Gastroesophageal sphincter (tissue), 4 donors: Measurements from ENCODE around the gene MEIS3. TPM values are rescaled to one million over a fixed set of nuclear protein-coding genes. Genes with fewer than 3 reads are reported as not detected.

ENCODE experiments used
- ATAC-seq: fragments of 150-250 bp; one replicate; pipeline ENCODE4 v1.9.1; 2016; ENCODE audit warnings: mild to moderate bottlenecking, moderate library complexity
- H3K27ac ChIP-seq, 4 donors: fragments of 200-600 bp; sonication (generic) in 3 of 4; 1 replicate in 3 of 4; 2 replicates in 1 of 4; pipeline ENCODE4 v1.5.1; 2016 to 2019
- H3K27me3 ChIP-seq: fragments of 200-600 bp; sonication (generic); one replicate; pipeline ENCODE4 v1.5.1; 2019
- H3K36me3 ChIP-seq, 2 donors: fragments of 200-600 bp; sonication (generic); one replicate each; pipeline ENCODE4 v1.5.1; 2019; ENCODE audit warnings: control low read depth in 1 of 2
- H3K4me1 ChIP-seq, 3 donors: fragments of 200-600 bp; sonication (generic); 1 replicate in 2 of 3; 2 replicates in 1 of 3; pipeline ENCODE4 v1.5.1; 2016 to 2019; ENCODE audit warnings: control low read depth in 2 of 3
- H3K4me3 ChIP-seq, 2 donors: fragments of 200-600 bp; sonication (generic); one replicate each; pipeline ENCODE4 v1.5.1; 2019; ENCODE audit warnings: mild to moderate bottlenecking in 1 of 2, moderate library complexity in 1 of 2
- H3K9me3 ChIP-seq, 3 donors: fragments of 200-600 bp; sonication (generic); one replicate each; pipeline ENCODE4 v1.5.1; 2017 to 2019; ENCODE audit warnings: control low read depth in 2 of 3
- EP300 ChIP-seq: sonication (generic); formaldehyde crosslinking; IDR thresholded peaks from one replicate; pipeline ENCODE4 v1.6.1; 2017; ENCODE audit warnings: antibody characterized with exemption, mild to moderate bottlenecking
- POLR2A ChIP-seq, 2 donors: fragments of 450-650 bp; IDR thresholded peaks; one replicate each; pipeline ENCODE4 v1.6.1; 2017; ENCODE audit warnings: antibody characterized with exemption in 2 of 2, mild to moderate bottlenecking in 2 of 2, moderate library complexity in 1 of 2
- POLR2AphosphoS5 ChIP-seq: sonication (generic); formaldehyde crosslinking; IDR thresholded peaks from one replicate; pipeline ENCODE4 v1.6.1; 2017; ENCODE audit warnings: antibody characterized with exemption
- WGBS, 2 donors: methylation state at CpG; one replicate each; pipeline ENCODE4 v1.1.5; 2018; ENCODE audit warnings: low coverage in 1 of 2; 5-methylcytosine and 5-hydroxymethylcytosine counted together
- total RNA-seq, 4 donors: library from RNA; depleted of rRNA; stranded (reverse); fragments of >200 nt; gene quantifications; one replicate each; pipeline ENCODE4 v1.1.0, GENCODE V29; 2016
- TF ChIP-seq, protein P1 (sequence below), 4 experiments: fragments of 200-600 bp in 2 of 4; fragments of 450-650 bp in 2 of 4; sonication (generic) in 1 of 4; IDR thresholded peaks; one replicate each; pipeline ENCODE4 v1.5.1; 2017 to 2019; ENCODE audit warnings: antibody characterized with exemption in 4 of 4, mild to moderate bottlenecking in 2 of 4, moderate library complexity in 2 of 4

Gene MEIS3
- total RNA-seq, 4 donors from 2014 or later = 23.5 to 37.2 (median 30.3) TPM

DNA sequence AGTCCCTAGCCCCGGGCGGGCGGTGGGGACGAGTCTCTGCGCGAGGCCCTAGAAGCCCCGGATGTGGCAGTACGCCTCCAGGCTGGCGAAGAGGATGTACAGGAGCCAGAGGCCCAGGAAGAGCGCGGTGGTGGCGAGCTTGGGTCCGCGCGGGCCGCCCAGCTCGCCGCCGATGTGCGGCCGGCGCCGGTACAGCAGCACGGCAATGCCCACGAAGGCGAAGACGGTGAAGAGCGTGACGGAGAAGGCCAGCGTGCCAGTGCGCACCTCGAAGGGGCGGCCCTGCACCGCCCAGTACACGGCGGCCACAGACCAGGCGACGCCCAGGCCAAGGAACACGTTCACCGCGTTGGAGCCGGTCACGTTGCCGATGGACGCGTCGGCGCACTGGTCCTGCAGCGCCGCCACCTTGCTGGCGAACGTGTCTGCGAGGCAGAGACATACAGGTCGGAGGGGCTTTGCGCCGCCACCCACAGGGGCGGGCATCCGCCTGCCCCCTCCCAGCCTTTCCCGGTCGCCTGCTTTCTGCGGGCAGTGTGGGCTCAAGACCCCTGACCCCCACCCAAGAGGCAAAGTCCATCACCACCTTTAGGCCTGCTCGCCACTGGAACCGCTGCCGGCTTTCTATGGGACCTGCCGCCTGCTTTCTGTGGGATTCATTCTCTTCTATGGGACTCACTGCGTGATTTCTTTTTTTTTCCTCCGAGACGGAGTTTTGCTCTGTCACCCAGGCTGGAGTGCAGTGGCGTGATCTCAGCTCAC is 10.9 kb upstream of the MEIS3 start:
- Histone ChIP-seq H3K27me3 (peaks cover 66% of the 10 kb centered on the region), H3K9me3 (no peaks in the 10 kb centered on the region), H3K4me3 (peak overlapping the region in 1 of 2 donors; percentile 12), H3K36me3 (no peaks in the 10 kb centered on the region), H3K27ac (no peak overlapping the region), H3K4me1 (peaks cover 0 to 42% (median 21%) of the 10 kb centered on the region in 3 donors)
- 5 to 24% methylated on average over 4 to 9 of the region's 69 CpGs for WGBS, 2 donors
- TF ChIP-seq EP300 = no peak
- TF ChIP-seq, protein P1, sequence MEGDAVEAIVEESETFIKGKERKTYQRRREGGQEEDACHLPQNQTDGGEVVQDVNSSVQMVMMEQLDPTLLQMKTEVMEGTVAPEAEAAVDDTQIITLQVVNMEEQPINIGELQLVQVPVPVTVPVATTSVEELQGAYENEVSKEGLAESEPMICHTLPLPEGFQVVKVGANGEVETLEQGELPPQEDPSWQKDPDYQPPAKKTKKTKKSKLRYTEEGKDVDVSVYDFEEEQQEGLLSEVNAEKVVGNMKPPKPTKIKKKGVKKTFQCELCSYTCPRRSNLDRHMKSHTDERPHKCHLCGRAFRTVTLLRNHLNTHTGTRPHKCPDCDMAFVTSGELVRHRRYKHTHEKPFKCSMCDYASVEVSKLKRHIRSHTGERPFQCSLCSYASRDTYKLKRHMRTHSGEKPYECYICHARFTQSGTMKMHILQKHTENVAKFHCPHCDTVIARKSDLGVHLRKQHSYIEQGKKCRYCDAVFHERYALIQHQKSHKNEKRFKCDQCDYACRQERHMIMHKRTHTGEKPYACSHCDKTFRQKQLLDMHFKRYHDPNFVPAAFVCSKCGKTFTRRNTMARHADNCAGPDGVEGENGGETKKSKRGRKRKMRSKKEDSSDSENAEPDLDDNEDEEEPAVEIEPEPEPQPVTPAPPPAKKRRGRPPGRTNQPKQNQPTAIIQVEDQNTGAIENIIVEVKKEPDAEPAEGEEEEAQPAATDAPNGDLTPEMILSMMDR (IDR thresholded peaks at IDR 0.05) = peak in 3 of 4 experiments; percentile 37 to 47 (median 44)
- peak; percentile 15 for ATAC-seq

DNA sequence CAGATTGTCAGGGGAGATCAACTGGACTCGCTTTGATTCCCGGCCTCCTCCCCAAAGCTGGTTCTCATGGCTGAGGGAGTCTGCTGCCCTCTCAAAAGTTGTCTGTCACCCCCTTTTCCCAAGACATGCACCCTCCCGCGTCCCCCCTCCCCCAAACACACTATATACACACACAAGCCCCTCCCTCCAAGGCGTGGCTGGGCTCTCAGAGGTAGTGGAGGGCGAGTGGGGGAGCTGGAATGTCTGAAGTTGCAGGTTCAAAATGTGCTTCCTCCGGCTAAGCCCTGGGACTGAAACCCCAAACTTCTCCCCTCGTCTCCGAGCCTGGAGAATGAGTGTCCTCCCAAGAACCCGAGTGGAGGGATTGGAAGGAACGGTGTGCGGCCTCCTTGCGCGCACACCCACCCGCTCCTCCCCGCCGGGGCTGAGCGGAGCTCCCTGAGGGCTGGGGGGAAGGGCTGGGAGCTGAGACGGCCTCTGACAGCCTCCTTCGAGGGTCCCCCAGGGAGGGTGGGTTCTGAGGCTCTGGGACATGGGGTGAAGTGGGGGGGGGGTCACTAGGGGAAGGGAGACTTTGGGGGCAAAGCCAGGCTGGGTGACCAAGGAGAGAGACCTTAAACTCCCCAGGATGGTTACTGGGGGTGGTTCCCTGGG is 9.9 kb upstream of the MEIS3 start:
- H3K4me1 ChIP-seq = peaks cover 0 to 42% (median 21%) of the 10 kb centered on the region in 3 donors
- no peak for ATAC-seq
- H3K27ac ChIP-seq = no peak overlapping the region
- no peaks in the 10 kb centered on the region for H3K9me3 ChIP-seq
- H3K27me3 ChIP-seq = peaks cover 66% of the 10 kb centered on the region
- WGBS, 2 donors = no CpG with 5 or more reads among the region's 20 CpGs
- H3K4me3 ChIP-seq = no peak overlapping the region
- no peaks in the 10 kb centered on the region for H3K36me3 ChIP-seq
- TF ChIP-seq POLR2A (IDR thresholded peaks at IDR 0.05) (no peak), POLR2AphosphoS5 (no peak), EP300 (no peak)
- TF ChIP-seq, protein P1 (IDR thresholded peaks at IDR 0.05) = no peak

DNA sequence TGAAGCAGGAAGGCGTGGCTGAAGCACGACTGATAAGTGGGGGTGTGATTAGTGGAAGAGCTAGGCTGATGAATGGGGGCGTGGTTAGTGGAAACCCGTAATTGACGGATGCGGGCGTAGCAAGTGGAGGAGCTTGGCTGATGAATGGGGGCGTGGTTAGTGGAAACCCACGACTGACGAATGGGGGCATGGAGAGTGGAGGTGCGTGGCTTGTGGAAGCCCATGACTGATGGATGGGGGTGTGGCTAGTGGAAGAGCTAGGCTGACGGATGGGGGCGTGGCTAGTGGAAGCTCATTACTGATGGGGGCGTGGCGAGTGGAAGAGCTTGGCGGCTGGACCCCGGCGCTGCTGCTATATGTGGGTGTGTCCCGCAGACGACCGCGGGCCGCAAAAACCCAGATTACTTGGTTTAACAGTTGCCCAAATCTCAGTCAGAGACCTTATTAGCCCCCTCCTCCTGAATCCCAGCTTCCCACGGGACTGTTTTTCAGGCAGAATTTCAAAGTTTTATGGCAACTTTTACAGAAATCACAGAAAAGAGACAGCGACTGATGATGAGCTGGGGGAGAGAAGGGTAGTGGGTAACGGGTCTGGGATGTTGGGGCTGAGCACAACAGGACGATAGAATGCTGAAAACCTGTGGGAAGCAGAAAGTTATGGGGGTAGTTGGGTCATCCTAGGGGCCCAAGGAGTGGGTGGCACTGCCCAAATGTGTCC is 9.0 kb upstream of the MEIS3 start:
- Histone ChIP-seq H3K36me3 (no peaks in the 10 kb centered on the region), H3K4me3 (peak overlapping the region in 1 of 2 donors; percentile 7), H3K4me1 (peaks cover 0 to 39% (median 21%) of the 10 kb centered on the region in 3 donors), H3K9me3 (no peaks in the 10 kb centered on the region), H3K27me3 (peaks cover 72% of the 10 kb centered on the region), H3K27ac (peak overlapping the region in 3 of 4 donors; percentile 65 to 71 (median 66))
- TF ChIP-seq POLR2AphosphoS5 = no peak
- TF ChIP-seq, protein P1 (IDR thresholded peaks at IDR 0.05) = no peak
- no peak for TF ChIP-seq EP300
- 2% methylated on average over 9 to 26 of the region's 27 CpGs for WGBS, 2 donors
- peak; percentile 91 for ATAC-seq

DNA sequence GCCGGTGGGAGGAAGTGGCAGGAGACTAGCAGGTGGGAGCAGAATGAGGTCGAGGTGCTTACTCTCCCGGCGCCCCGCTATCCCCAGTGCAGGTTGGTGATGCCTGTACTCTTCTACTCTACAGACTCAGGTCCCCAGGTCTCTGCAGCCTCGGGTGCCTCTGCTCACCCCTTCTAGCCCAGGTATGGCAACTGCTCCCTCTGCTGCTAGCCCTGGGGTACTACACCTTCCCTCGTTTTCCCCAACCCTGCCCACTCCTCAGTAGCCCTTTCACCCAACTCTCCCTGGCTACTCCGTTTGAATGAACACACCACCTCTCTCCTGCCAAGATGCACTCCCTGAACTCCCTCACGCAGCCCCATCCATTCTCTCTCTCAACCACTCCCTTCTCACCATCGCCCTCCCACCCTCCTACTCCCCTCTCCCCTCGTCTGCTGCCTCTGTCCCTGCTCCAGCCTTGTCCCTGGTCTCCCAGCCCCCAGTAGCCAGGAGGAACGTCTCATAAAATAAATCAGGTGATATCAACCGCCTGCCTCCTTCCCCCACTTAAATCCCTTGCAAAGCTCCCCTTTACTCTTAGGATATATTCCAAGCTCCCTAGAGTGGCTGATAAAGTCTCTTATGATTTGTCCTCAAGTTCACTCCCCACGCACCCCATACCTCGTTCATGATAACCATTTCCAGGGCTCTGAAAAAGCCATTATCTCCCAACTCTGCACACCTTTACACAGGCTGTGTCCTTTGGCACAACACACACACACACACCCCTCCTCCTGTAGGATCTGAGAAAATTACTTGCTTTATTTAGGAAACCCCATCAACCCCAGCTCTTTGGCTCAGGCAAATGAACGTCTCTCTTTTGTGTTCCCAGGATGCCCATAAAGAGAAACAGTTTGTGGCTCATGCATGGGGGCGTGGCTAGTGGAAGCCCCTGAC is 8.2 kb upstream of the MEIS3 start:
- peaks cover 77% of the 10 kb centered on the region for H3K27me3 ChIP-seq
- H3K4me1 ChIP-seq = peaks cover 0 to 36% (median 21%) of the 10 kb centered on the region in 3 donors
- H3K27ac ChIP-seq = peak overlapping the region in 3 of 4 donors; percentile 65 to 71 (median 66)
- ATAC-seq = peak; percentile 48
- WGBS, 2 donors = 2% methylated on average over 10 to 12 of the region's 17 CpGs
- no peaks in the 10 kb centered on the region for H3K9me3 ChIP-seq
- H3K36me3 ChIP-seq = no peaks in the 10 kb centered on the region
- peak overlapping the region in 1 of 2 donors; percentile 7 for H3K4me3 ChIP-seq
- no peak for TF ChIP-seq EP300
- TF ChIP-seq, protein P1 (IDR thresholded peaks at IDR 0.05) = peak in 3 of 4 experiments; percentile 76 to 87 (median 86)
